AG04449 (cell line): ENCODE data around the gene KRTAP17-1.
"Not testable (repeated sequence)": the region's sequence is repeated elsewhere in the genome, so short reads cannot be mapped to it uniquely, and the experiment has no call there.

Experiments used
- CTCF ChIA-PET: fragments of 350-600 bp; formaldehyde crosslinking; extraction: SDS; loops from one replicate; lab custom pipeline; 2021; ENCODE audit warnings: antibody characterized with exemption; lab: Yijun Ruan, JAX
- POLR2A ChIA-PET: fragments of 400-600, 350-600 bp; formaldehyde crosslinking; extraction: SDS; loops from one replicate; lab custom pipeline; 2020; ENCODE audit warnings: antibody characterized with exemption, inconsistent platforms; lab: Yijun Ruan, JAX
- DNase-seq: peaks from one replicate; pipeline ENCODE4 v3.0.0-alpha.2; 2010; ENCODE audit warnings: low read depth, low spot score
- H3K4me3 ChIP-seq: 2 replicates; pipeline ENCODE4 v1.5.1; 2011; ENCODE audit warnings: low read depth, mild to moderate bottlenecking, control low read depth, low read length
- CTCF ChIP-seq: IDR thresholded peaks from one replicate; pipeline ENCODE4 v1.5.1; 2011; ENCODE audit warnings: mild to moderate bottlenecking, moderate library complexity, low read length, control low read depth, inconsistent platforms; ENCODE audit not compliant: insufficient read depth; ENCODE audit errors: missing control alignments

Gene KRTAP17-1

GRCh38 chr17:41351177-41351576 is 35.7 kb upstream of the KRTAP17-1 start:
- TF ChIP-seq CTCF = no peak
- ChIA-PET CTCF (interaction anchor here (1.2 to 1.3 kb wide), 2 partner anchors 23 to 29 kb away, joined by 4 to 5 read pairs; no protein-coding TSS in a partner anchor), POLR2A (no interaction called here)
- no peak for DNase-seq
- no peak overlapping the region for H3K4me3 ChIP-seq

- POLR2A ChIA-PET, DNase-seq, H3K4me3 ChIP-seq: not testable (repeated sequence)
- CTCF ChIA-PET = interaction anchor here (1.4 to 1.6 kb wide), 2 partner anchors 10 to 11 kb away, joined by 3 to 5 read pairs; no protein-coding TSS in a partner anchor
Observed at GRCh38 chr17:41350381-41350878, 34.9 kb upstream of the KRTAP17-1 start, which contains the start of gene KRT33A. Gene KRT33A (minus strand): TSS chr17:41350828. CDS start chr17:41350767, 61 bp downstream.

- DNase-seq = no peak
- ChIA-PET POLR2A (interaction anchor here (0.5 kb wide), 1 partner anchor 22 kb away, joined by 3 read pairs; no protein-coding TSS in a partner anchor), CTCF (interaction anchor here (1.2 to 4.2 kb wide), 4 partner anchors 19 to 201 kb away, joined by 4 to 22 read pairs (median 8); no protein-coding TSS in a partner anchor)
- no peak overlapping the region for H3K4me3 ChIP-seq
- no peak for TF ChIP-seq CTCF
Observed at GRCh38 chr17:41347869-41348760, 32.6 kb upstream of the KRTAP17-1 start.

- H3K4me3 ChIP-seq, DNase-seq, POLR2A ChIA-PET: not testable (repeated sequence)
- CTCF ChIA-PET = interaction anchor here (3.4 to 4.2 kb wide), 2 partner anchors 17 to 203 kb away, joined by 12 to 22 read pairs; no protein-coding TSS in a partner anchor
Observed at GRCh38 chr17:41346421-41346820, 30.9 kb upstream of the KRTAP17-1 start.

- no peak for DNase-seq
- TF ChIP-seq CTCF = no peak
- ChIA-PET POLR2A (no interaction called here), CTCF (interaction anchor here (4.2 kb wide), 1 partner anchor 203 kb away, joined by 12 read pairs; no protein-coding TSS in a partner anchor)
- H3K4me3 ChIP-seq = no peak overlapping the region
Observed at GRCh38 chr17:41345992-41346391, 30.5 kb upstream of the KRTAP17-1 start.

- no peak for DNase-seq
- CTCF ChIA-PET = interaction anchor here (0.8 kb wide), 1 partner anchor 13 kb away, joined by 3 read pairs; no protein-coding TSS in a partner anchor
- TF ChIP-seq CTCF = no peak
- POLR2A ChIA-PET = no interaction called here
- H3K4me3 ChIP-seq = no peak overlapping the region
Observed at GRCh38 chr17:41343029-41343428, 27.5 kb upstream of the KRTAP17-1 start.
